Left lobe of liver (tissue), 2 donors: ENCODE data around the gene ZNF302. TPM values are rescaled to one million over a fixed set of nuclear protein-coding genes. Genes with fewer than 3 reads are reported as not detected.
A peak's percentile ranks its signal among the peaks of the same experiment; 100 is the strongest.

Experiments
- ATAC-seq: fragments of 200-7000 bp; cut with Tn5 transposase; one replicate; pipeline ENCODE4 v1.9.1; 2020; ENCODE audit warnings: mild to moderate bottlenecking, moderate library complexity
- DNase-seq: peaks from one replicate; pipeline ENCODE4 v3.0.0-alpha.2; 2020; ENCODE audit warnings: low spot score
- total RNA-seq: library from RNA; stranded (reverse); gene quantifications from one replicate; pipeline ENCODE4 v1.2.1, GENCODE V29; 2021
- donor health status: DM: no; HTN: no; CAD: no; lungs with moderate emphysema.
- donor health status: DM: no; HTN: yes; CAD: no.

Gene ZNF302
- total RNA-seq, 1 donor from 2014 or later = 13.9 TPM

DNA sequence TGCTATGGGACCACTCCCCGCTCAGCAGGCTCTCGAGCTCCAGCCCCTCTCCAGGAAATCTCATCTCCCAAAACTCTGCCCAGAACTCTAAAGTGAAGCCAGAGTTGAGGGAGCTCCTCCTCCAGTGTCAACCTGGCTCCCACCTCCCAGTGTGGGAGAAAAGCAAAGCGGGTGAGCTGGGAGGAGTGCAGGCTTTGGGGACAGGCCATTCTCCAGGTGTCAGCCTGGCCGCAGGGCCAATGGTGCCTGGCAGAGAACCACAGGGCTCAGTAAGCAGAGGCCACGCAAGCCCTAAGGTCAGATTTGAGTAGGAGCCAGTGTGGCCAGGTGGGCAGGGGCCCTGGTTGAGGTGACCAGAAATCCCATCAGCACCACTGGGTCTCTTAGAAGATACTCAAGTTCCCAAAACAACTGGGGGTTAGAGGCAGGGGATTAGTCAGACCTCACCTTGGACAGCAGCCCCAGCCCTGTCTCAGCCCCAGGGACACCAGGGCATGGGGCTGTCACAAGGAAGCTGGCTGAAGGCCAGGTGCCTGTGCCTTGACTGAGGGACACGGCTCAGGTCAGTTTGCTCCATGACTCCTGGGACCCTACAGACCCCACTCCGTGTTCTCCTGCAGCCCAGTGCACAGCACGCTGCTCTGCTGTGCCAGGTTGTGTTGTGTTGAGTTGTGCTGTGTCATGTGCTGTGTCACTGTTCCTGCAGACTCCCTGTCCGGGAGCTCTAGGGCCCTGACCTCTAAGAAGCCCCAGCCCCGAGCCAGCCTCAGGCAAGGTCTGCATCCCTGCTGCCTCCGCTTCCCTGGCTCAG, 53.7 kb downstream of the ZNF302 start:
- DNase-seq (no peak), ATAC-seq (no peak)

DNA sequence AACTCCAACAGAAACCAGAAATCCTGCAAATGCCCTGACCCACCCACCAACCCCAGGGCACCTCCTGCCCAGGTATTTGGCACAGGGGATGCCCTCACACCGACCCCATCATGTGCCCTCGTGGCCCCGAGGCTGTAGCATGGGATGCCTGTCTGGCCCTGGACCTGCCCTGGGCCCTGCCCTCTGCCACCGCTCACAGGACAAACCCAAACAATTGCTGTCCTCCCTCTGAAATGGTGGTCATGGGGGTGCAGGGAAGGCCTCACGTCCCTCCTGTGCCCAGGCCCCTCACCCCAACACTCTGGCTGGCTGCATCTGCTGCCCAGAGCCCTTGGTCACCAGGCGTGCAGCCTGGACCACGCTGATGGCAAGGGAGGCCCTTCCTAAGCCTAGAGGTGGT, 54.5 kb downstream of the ZNF302 start:
- DNase-seq (no peak), ATAC-seq (no peak)

DNA sequence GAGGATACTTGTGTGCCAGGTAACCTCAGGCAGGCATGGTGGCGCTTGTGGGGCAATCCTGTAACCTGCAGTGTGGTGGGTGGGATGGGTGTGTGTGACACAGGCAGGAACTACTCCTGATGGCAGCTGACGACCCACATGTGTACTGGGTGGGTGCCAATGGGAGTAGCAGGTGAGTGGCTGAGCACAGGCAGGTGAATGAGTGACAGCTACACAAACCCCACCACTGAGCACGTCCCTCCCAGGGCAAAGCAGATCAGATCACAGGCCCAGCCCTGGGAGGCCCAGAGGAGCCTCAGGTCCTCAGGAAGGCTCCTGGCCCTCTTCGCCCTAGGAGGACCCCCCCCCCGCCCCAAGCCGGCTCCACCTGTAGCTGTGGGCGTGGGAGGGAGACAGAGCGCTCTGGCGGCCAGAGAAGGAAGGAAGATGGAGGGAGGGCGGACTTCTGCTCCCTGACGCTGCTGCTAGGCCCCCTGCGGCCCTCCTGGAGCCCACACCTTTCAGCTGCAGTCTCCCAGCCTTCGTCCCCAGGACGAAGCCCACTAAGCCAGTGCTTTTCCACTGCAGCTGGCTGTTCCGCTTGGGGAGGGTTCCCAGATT, 55.2 kb downstream of the ZNF302 start:
- no peak for DNase-seq
- no peak for ATAC-seq

DNA sequence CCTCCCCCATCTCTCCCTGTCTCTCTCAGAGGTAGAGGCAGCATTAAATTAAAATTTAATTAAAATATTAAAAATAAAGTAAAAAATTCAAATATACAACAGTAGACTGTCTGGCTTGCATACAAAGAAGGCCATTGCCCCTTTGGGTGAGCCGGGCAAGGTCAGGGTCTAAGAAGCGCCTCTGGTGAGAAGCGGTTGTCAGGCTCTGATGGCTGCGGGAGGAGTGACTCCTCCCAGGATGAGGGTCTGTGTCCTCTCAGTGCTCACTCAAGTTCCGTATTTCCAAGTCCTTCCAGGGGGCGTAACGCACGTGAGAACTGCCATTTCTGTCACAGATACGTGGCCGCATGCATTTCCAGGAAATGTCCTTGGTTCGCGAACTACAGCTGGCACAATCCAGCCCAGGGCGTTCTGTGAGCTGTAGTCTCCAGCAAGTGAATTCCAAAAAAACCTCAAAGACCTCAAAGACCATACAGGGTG, 55.8 kb downstream of the ZNF302 start:
- ATAC-seq (peak; percentile 6), DNase-seq (no peak)

DNA sequence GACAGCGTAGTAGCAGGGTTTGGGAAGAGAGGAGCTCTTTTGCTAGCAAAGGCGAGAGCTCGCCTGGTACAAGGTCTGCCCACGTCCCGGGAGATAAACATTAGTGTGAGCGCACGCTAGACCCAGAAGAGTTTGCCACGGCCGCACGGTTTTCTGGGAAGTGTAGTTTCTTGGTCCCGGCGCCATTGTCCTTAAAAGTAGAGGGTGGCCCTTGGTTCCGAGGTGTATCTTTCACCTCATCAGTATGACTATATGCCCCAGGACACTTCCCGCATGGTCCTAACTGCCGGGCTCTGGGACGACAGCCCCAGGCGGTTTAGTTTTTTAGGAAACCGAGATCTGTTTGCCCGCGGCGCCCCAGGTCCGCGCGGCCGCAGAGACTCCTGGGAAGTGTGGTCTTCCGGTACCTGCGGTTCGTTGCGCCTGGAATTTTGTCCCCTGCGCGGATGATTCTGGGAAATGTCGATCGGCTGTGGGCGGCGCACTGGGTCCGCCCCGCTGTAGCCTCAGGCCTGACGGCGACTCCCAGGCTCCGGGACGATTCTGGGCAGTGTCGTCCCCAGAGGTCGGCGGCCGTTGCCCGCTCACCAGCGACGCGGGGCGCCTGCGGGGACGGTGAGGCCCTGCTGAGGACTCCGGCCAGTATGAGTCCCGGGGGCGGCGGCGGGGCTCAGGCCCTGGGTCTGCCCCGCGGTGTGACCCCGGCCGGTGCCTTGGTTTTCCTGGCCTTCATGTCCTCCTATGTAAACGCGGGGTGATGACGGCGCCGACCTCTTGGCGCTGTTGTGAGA, 56.5 kb downstream of the ZNF302 start, which contains the start of gene ZNF181:
ZNF181 (plus strand) TSS at position 498 of the 791 bp plus-strand sequence. CDS start 795 bp downstream, outside the sequence.
- DNase-seq = peak; percentile 95
- peak; percentile 90 for ATAC-seq

DNA sequence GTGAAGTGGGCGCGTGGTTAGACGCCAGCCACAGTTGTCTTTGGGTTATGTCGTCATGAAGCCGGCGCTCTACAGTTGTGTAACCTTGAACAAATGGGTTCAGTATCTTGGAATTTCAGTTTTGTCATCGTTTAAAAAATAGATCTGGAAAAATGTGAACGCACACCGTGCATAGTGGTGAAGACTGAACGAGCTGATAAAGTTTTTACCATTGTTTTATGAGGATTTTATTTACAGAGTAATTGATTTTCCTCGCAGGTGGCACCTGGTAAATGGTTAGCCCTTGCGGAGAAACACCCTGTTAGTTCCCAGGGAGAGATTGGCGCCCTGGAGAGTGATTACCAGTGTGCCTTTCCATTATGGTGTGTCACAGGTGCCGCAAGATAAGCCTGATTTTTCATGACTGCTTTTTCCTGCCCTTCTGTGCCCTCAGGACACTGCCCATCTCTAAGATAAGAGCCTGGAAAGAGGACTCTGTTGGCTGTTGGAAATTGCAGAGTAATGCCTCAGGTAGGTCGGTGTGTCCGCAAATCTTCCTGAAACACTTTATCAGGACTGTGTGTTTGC, 57.1 kb downstream of the ZNF302 start:
- ATAC-seq = peak; percentile 6
- no peak for DNase-seq

Other genes with a start within 250 kb of the ZNF302 start
- 18.1 TPM for gene UBA2, start 249.3 kb upstream of the ZNF302 start, total RNA-seq
- gene WTIP, start 195.9 kb upstream of the ZNF302 start, total RNA-seq = 1.4 TPM
- 1.1 TPM for gene SCGB2B2, start 519 bp upstream of the ZNF302 start, total RNA-seq
- gene ZNF181, start 56.6 kb downstream of the ZNF302 start, total RNA-seq = 7.5 TPM
- 2.6 TPM for gene ZNF599, start 95.5 kb downstream of the ZNF302 start, total RNA-seq
- 2.5 TPM for gene ZNF30, start 249.2 kb downstream of the ZNF302 start, total RNA-seq